ENCODE data around the gene PLA2G12B.
"Not testable (repeated sequence)": the region's sequence is repeated elsewhere in the genome, so short reads cannot be mapped to it uniquely, and the experiment has no call there.

PLA2G12B gene

DNA sequence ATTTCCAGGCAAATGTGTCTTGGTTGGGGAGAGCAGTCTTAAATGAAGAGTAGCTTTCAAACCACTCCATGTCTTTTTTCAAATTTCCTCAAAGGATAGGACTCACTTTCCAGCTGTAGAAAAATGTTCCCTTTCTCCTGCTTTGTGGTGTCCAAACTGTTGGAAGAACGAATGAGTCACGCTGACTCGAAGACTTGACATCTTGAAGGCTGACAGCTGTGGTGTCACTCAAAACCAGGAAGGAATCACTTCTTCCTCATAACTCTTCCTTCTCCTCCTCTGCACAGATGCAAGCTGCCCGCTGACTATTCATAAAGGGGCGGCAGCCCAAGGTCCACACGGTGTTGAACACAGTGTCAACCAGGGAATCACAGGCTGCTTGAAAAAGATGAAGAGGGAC lies 19.2 kb downstream of the PLA2G12B start:
- no peak for DNase-seq (ENCODE audit: low spot score)

DNA sequence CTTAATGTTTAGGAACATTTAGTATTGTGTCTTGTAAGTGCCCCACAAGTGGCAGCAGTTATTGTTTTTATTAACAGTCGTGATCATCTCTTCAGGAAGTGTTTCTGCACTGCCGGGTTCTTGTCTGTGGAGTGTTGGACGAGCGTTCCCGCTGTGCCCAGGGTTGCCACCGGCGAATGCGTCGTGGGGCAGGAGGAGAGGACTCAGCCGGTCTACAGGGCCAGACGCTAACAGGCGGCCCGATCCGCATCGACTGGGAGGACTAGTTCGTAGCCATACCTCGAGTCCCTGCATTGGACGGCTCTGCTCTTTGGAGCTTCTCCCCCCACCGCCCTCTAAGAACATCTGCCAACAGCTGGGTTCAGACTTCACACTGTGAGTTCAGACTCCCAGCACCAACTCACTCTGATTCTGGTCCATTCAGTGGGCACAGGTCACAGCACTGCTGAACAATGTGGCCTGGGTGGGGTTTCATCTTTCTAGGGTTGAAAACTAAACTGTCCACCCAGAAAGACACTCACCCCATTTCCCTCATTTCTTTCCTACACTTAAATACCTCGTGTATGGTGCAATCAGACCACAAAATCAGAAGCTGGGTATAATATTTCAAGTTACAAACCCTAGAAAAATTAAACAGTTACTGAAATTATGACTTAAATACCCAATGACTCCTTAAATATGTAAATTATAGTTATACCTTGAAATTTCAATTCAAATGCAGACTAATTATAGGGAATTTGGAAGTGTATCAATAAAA lies 22.2 kb downstream of the PLA2G12B start:
- no peak for DNase-seq (ENCODE audit: low spot score)

GRCh38 chr10:72930276-72930675 lies 24.3 kb downstream of the PLA2G12B start:
- DNase-seq (ENCODE audit: low spot score) = no peak

DNA sequence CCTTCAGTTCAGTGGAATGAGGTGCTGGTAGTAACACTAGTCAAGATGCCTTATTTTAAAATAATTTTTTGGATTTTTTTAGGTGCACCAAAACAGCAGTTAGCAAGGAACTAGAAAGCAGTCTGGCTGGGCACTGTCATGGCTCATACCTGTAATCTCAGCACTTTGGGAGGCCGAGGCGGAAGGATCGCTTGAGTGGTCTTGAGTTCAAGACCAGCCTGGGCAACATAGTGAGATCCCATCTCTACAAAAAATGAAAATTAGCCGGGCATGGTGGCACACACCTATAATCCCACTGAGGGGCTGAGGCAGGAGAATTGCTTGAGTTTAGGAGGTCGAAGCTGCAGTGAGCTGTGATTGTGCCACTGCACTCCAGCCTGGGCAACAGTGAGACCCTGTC lies 25.8 kb downstream of the PLA2G12B start:
- DNase-seq (ENCODE audit: low spot score) = no peak

DNA sequence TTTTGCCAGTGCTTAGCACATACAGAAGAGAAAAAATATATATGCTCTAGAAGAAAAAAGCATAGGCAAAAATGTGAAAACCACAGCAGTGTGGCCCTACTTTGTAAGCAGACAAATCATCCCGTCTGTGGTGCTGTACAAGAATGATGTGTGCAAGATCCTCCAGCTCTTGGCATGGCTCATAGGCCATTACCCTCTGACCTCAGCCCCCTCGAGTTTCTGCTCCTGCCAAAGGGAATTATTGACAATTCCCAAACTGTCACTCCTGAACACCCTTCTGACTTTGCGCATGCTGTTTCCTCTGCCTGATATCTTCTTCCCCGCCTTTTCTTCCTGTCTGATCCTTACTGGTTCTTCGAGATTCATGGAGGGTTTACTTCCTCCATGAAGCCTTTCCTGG lies 27.1 kb downstream of the PLA2G12B start:
- no peak for DNase-seq (ENCODE audit: low spot score)

- no peak for DNase-seq (ENCODE audit: low spot score)
These were observed 28.6 kb downstream of the PLA2G12B start for GRCh38 chr10:72925951-72926465.

- no peak for DNase-seq (ENCODE audit: low spot score)
These were observed 30.3 kb downstream of the PLA2G12B start for GRCh38 chr10:72924351-72924750.

DNA sequence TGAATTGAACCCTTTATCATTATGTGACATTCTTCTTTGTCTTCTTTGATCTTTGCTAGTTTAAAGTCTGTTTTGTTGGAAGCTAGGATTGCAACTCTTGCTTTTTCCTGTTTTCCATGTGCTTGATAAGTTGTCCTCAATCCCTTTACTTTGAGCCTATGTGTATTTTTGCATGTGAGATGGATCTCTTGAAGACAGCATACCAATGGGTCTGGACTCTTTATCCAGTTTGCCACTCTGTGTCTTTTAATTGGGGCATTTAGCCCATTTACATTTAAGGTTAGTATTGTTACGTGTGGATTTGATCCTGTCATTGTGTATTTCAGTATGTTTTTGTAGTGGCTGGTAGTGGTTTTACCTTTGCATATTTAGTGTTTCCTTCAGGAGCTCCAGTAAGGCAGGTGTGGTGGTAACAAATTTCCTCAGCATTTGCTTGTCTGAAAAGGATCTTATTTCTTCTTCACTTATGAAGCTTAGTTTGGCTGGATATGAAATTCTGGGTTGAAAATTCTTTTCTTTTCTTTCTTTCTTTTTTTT lies 33.4 kb downstream of the PLA2G12B start:
- not testable (repeated sequence) for DNase-seq (ENCODE audit: low spot score)

GRCh38 chr10:72918352-72918751 lies 36.3 kb downstream of the PLA2G12B start:
- DNase-seq (ENCODE audit: low spot score) = no peak

GRCh38 chr10:72917803-72918332 lies 36.7 kb downstream of the PLA2G12B start:
- not testable (repeated sequence) for DNase-seq (ENCODE audit: low spot score)

GRCh38 chr10:72917201-72917600 lies 37.4 kb downstream of the PLA2G12B start:
- not testable (repeated sequence) for DNase-seq (ENCODE audit: low spot score)

- no peak for DNase-seq (ENCODE audit: low spot score)
These were observed 41.3 kb downstream of the PLA2G12B start for GRCh38 chr10:72913287-72913686.

DNA sequence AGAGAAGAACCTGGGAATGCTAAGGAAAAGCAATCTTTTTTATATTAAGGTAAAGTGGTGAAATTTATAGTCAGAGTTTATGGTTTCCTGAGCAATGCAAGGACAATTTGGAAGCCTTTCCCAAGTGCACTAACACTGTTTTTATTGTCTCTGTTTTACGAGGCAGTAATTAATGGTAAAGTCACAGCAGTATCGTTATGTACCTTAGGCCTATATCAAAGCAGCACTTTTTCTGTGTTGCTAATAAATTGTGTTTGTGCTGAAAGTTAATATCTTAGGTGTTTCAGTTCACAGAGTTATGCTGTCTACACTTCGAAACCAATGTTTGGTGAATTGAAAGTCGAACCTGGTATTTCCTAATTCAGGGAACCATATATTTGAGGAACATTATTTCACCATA lies 41.9 kb downstream of the PLA2G12B start:
- DNase-seq (ENCODE audit: low spot score) = no peak

GRCh38 chr10:72911758-72912157 lies 42.8 kb downstream of the PLA2G12B start:
- DNase-seq (ENCODE audit: low spot score) = no peak

GRCh38 chr10:72910705-72911104 lies 43.9 kb downstream of the PLA2G12B start:
- no peak for DNase-seq (ENCODE audit: low spot score)

DNA sequence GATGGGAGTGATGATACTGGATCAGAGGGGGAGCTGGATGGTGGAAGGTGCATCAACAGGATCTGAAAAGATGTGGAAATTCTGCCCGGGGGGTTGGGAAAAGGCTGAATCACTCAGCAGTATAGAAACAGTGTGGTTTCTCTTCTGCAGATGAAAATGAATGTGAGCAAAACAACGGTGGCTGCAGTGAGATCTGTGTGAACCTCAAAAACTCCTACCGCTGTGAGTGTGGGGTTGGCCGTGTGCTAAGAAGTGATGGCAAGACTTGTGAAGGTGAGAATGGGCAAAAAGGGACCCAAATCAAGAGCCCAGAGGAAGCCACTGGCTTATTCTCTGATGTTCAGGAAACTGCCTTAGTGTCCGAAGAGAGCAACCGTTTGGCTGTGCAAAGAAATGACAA lies 48.2 kb downstream of the PLA2G12B start:
- DNase-seq (ENCODE audit: low spot score) = no peak

GRCh38 chr10:72904806-72905205 lies 49.8 kb downstream of the PLA2G12B start:
- DNase-seq (ENCODE audit: low spot score) = no peak

DNA sequence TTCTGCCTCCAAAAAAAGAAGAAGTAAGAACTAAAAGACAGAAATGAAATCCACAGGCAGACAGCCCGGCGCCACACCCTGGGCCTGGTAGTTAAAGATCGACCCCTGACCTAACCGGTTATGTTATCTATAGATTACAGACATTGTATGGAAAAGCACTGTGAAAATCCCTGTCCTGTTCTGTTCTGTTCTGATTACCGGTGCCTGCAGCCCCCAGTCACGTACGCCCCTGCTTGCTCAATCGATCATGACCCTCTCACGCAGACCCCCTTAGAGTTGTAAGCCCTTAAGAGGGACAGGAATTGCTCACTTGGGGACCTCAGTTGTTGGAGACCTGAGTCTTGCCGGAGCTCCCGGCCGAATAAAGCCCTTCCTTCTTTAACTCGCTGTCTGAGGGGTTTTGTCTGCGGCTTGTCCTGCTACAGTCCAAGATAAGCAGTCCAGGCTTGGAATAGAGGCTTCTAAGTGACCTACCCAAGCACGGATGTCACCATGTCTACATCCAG lies 50.6 kb downstream of the PLA2G12B start:
- not testable (repeated sequence) for DNase-seq (ENCODE audit: low spot score)

- no peak for DNase-seq (ENCODE audit: low spot score)
These were observed 55.1 kb downstream of the PLA2G12B start for GRCh38 chr10:72899545-72899944.

GRCh38 chr10:72898616-72899015 lies 56.0 kb downstream of the PLA2G12B start:
- DNase-seq (ENCODE audit: low spot score) = no peak

GRCh38 chr10:72895236-72895850 lies 59.3 kb downstream of the PLA2G12B start:
- no peak for DNase-seq (ENCODE audit: low spot score)

DNA sequence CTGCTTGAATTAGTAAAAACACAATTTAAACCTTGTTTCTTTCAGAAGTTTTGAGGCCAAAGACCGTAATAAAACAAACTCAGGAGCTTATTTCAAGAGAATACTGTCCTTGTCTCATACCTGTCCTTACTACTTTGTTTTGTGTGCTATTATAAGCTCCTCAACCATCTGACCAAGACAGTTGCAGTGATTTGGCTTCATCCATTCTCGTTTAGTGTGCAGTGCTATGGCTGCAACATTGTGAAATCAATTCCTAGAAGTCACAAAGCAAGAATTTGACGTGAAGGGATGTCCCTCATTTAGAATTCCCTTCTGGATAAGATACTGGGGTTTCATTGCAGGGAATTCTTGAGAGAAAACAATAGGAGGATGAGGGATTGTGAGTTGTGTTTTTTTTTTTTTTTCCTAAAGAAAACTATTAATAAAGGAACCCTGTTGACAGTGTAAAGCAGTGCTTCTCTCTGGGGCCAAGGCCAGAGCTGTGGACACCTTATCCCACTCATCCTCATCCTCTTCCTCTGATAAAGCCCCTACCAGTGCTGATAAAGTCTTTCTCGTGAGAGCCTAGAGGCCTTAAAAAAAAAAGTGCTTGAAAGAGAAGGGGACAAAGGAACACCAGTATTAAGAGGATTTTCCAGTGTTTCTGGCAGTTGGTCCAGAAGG lies 61.3 kb downstream of the PLA2G12B start, which contains the start of gene OIT3:
OIT3 (plus strand) TSS at position 604 of the 663 bp plus-strand sequence. CDS start 60 bp downstream, outside the sequence.
- DNase-seq (ENCODE audit: low spot score) = no peak

Measured in HuH-7.5 (cell line).